ENCODE measurements around the gene SEC61B. TPM values are rescaled to one million over a fixed set of nuclear protein-coding genes. Genes with fewer than 3 reads are reported as not detected.
"Not testable (repeated sequence)": the region's sequence is repeated elsewhere in the genome, so short reads cannot be mapped to it uniquely, and the experiment has no call there.

Gene SEC61B
- total RNA-seq, 1 experiment from 2014 or later = 223 TPM

GRCh38 chr9:99237356-99237755 lies 15.3 kb downstream of the SEC61B start:
- DNase-seq (ENCODE audit: low spot score) = no peak

DNA sequence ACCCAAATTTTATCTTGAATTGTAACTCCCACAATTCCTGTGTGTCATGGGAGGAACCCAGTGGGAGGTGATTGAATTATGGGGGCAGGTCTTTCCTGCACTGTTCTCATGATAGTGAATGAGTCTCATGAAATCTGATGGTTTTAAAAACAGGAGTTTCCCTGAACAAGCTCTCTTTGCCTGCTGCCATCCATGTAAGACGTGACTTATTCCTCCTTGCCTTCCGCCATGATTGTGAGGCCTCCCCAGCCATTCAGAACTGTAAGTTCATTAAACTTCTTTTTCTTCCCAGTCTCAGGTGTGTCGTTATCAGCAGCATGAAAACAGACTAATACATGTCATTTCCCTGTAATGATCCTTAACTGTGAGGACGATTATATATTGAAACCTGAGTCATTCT lies 15.8 kb downstream of the SEC61B start:
- DNase-seq (ENCODE audit: low spot score) = not testable (repeated sequence)

- DNase-seq (ENCODE audit: low spot score) = no peak
These were observed 16.2 kb downstream of the SEC61B start for GRCh38 chr9:99238331-99238730.

DNA sequence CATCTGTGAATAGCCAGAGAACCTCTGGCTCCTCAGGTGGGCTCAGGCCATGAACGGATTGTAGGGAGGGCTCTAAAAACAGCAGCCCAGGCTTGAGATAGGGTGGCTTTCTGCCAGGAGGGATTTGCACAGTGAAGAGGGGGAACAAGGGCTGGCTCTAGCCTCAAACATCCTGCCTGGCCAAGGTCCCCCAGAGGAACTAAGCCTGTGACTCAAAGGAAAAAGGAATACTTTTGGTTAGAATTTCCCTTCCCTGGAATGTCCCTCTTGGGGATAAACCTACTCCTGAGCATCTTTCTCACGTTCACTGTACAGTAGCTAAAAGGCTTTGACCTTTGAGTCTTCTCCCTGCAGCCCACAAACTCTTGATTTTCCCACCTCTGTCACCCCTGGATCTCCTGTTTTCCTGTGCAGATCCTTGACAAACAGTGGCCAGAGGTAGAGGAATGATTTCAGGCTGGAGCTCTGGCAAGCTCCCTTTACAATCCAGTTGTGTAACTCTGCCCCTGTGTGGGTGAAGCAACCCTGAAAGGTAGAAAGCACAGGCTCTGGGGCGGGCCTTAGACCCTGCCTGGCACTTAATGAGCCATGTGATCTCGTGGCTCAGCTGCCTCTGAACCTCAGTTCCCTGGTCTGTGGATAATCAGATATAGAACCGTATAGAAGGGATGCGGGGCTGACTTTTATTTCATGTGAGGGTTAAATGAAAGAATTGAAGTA lies 17.4 kb downstream of the SEC61B start:
- DNase-seq (ENCODE audit: low spot score) = peak; percentile 8

DNA sequence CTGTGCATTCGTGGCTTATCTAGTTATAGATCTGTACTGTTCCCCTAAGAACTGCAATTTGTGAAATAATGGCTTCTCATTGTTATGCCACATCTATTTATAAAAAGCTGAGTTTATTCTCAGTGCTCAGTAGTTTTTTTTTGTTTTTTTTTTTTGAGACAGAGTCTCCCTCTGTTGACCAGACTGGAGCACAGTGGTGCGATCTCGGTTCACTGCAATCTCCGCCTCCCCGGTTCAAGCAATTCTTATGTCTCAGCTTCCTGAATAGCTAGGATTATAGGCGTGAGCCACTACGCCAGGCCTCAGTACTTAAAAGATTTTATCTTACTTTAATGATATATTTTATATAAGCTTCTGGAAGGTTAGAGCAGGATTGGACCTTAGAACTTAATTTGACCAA lies 19.0 kb downstream of the SEC61B start:
- DNase-seq (ENCODE audit: low spot score) = no peak

DNA sequence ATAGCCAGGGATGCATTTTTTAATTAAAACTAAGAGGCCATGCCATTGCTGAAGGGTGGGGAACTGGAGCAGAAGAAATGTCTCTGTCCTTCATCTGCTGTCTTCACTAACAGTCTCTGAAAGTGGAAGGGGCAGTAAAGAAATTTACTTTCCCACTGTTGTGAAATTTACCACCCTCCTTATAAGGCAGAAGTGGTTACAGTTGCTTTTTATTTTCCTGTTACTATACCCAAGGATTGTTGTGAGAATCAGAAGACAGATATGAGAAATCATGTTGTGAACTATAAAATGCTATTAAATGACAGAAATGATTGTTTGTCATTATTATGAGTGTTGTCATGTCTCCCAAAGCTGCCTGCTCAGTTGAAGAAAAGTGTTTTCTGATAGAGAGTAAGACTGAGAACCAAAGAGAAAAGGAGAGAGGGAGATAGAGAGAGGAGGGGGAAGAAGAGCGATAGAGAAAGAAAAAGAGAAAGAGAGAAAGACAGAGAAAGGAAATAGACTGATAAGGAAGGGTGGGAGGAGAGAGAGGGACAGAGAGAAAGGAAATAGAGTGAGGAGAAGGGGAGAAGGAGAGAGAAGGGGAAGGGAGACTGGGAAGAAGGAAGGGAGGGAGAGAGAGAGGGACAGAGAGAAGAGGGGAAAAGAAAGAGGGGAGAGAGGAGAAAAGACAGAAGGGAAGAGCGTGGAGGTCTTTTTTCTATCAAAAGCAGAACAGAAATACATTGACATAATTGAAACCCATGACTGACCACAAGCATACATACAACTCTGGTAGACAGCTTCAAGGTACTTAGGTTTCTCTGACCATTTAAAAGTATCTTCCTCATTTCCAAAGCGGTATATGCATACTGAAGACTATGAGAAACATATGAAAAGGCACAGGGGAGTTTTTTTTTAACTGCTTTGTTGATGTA lies 22.5 kb downstream of the SEC61B start:
- no peak for DNase-seq (ENCODE audit: low spot score)

DNA sequence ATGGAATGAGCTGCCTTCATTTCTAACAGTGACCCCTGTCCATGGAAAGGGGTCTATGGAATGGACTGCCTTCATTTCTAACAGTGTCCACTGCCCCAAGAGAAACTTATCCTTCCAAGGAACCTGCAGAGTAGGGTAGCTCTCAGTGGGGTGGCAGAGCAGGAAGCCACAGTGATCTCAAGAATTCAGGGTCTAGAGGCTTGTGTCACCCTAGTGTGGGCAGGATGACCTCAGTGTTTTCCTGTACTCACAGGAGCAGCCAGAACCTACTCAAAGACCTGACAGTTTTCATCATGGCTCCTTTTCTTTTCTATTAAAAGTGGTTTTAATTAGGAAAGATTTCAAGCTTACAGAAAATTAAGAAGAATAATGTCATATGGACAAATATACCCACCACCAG lies 27.5 kb downstream of the SEC61B start:
- no peak for DNase-seq (ENCODE audit: low spot score)

DNA sequence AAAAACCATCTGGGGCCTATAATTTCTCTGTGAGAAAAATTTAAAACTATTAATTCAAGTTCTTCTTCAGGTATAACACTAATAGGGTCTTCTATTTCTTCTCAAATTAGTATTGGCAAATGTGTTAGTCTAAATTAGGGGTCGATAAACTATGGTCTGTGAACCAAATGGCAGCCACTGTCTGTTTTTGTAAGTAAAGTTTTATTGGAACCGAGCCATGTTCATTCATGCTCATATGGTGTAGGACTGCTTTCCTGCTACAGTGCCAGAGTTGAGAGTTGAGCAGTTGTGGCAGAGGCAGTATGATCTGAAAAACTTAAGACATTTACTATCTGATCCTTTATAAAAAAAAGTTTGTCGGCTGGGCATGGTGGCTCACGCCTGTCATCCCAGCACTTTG lies 29.1 kb downstream of the SEC61B start:
- DNase-seq (ENCODE audit: low spot score) = no peak

DNA sequence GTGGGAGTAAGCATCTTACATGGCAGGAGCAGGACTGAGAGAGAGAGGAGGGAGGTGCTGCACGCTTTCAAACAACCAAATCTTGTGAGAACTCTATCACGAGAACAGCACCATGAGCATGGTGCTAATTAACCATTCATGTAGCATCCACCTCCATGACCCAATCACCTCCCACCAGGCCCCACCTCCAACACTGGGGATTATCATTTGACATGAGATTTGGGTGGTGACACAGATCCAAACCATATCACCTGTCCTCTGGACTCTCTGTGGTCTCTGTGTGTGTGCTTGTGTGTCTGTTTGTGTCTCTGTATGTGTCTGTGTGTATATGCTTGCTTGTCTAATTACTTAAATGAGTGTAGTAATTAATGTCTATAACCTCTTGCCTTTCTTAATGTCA lies 31.1 kb downstream of the SEC61B start:
- no peak for DNase-seq (ENCODE audit: low spot score)

GRCh38 chr9:99253772-99254431 lies 31.8 kb downstream of the SEC61B start:
- peak; percentile 74 for DNase-seq (ENCODE audit: low spot score)

DNA sequence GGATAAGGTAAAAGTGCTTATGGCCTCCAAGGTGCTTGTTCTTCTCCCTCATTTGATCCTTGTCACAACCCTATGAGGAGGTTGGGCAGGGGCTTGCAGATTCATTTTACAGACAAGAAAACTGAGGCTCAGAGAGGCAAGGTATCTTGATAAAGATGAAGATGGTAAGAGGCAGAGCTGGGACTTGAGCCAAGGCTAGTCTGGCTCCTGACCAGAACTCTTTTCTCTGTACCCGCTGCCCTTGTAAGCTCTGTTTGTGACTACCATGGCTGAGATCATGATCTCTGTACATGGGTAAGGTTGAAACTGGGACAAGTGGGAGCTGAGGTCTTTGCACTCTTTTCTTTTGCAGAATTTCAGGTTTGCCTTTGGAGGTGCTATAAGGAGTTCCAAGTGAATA lies 33.6 kb downstream of the SEC61B start:
- DNase-seq (ENCODE audit: low spot score) = no peak

- no peak for DNase-seq (ENCODE audit: low spot score)
These were observed 35.8 kb downstream of the SEC61B start for GRCh38 chr9:99257723-99258389.

- peak; percentile 19 for DNase-seq (ENCODE audit: low spot score)
These were observed 37.3 kb downstream of the SEC61B start for GRCh38 chr9:99259231-99259918.

- DNase-seq (ENCODE audit: low spot score) = no peak
These were observed 39.8 kb downstream of the SEC61B start for GRCh38 chr9:99261923-99262322.

GRCh38 chr9:99262949-99263418 lies 40.9 kb downstream of the SEC61B start:
- DNase-seq (ENCODE audit: low spot score) = no peak

DNA sequence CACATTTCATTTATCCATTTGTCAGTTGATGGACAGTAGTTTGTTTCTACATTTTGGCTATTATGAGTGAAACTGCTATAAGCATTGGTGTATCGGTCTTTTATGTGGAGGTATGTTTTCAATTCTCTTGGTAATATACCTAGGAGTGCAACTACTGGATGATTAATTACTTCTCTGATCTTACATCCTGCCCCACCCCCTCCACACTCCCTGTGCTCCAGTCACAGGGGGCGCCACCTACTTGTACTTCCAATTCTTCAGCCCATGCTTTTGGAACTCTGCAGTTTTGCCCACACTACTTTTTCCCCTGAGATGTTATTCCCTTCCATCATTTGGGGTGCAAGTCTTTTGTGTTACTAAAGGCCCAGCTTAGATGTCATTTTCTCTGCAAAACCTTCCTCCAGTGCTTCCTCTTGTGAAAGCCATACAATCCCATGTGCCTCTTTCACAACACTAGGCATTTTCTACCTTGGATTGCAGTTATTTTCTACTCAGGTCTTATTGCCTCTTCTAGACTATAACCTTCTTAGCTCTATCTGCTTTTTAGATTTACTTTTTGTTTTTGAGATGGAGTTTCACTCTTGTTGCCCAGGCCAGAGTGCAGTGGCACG lies 42.1 kb downstream of the SEC61B start:
- DNase-seq (ENCODE audit: low spot score) = peak; percentile 43

DNA sequence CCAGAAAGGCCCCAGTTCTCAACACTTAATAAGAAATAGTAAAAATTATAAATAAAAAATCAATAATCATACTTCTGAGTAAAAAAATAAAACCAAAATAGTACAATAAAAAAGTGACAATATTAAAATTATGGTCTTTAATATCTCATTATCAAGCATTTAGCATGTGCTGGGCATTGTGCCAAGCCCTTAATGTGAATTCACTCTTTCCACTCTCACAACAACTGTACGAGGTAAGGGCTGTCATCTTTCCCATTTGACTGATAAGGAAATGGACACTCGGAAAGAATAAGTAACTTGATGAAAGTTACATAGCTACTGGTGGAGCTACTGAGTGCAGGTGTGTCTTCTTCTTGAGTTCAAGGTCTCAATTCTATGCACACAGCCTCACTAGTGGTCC lies 43.6 kb downstream of the SEC61B start:
- DNase-seq (ENCODE audit: low spot score) = no peak

DNA sequence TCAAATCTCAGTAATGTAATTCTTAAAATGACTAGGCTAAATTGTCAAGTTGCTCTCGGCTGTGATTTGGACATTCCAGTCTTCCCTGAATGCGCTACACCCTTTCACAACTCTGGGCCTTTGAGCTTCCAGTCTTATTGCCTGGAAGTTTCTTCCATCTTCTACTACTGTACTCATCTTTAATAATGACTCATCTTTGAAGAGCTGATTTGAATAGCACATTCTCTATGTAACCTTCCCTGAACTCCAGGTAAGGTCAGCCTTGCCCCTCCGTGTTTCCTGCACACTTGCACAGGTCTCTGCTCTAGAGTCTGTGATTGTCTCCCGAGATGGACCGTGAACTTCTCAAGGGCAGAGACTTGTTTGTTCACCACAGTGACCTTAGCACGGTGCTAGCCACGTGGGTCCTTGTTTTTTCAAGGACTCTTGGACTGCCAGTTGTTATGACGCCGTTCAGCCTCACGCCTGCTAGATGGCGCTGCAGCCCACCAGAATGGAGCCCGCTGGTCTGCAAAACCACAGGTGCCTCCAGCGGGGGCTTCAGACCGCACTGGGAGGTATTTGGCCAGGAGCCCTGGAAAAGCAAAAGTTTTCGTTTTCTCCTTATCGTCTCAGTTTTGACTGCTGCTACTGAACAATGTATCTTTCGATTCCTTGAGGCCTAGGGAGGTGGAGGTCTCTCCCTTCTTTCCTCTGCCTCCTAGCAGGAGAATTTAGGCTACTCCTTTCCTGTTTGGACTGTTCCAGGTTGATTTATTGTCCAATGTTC lies 44.4 kb downstream of the SEC61B start:
- peak; percentile 49 for DNase-seq (ENCODE audit: low spot score)

DNA sequence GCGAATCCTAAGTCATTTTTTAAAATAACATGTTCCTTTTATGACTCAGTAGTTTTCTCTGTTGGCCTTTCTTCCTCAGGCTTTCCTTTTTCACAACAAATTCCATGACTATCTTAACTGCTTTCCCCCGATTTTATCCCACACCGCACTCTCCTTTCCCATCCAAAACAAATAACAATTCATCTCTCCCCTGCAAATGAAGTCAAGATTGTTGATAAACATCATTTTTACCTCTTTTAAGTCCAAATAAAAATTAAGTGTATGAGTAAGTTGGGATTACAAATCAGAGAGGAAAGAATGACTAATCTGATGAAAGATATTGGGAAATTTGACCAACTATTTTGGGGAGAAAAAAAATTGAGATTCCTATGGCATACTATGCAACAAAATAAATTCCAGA lies 47.3 kb downstream of the SEC61B start:
- peak; percentile 18 for DNase-seq (ENCODE audit: low spot score)

- DNase-seq (ENCODE audit: low spot score) = no peak
These were observed 48.4 kb downstream of the SEC61B start for GRCh38 chr9:99270491-99270890.
